ENCODE data around the gene PDE7B.
A peak's percentile ranks its signal among the peaks of the same experiment; 100 is the strongest.

Gene PDE7B

DNA sequence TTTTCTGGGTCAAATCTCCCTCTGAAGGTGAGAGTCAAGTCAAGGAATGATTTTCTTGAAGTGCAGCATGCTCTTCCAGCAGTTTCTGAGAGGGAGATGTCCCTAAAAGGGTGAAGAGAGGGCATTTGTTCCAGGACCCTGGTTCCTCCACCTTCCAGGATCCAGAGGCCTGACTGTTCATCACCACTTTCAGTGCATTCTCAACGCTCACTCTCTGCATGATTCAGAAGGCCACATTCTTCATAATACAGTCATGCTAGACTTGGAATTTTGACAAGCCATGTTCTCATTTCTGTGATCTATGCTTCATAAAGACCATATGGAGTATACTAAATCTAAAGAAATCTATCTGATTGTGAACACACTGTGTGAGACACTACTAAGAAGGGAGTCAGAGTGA, 85.1 kb downstream of the PDE7B start:
- DNase-seq (ENCODE audit: low spot score): no peak

DNA sequence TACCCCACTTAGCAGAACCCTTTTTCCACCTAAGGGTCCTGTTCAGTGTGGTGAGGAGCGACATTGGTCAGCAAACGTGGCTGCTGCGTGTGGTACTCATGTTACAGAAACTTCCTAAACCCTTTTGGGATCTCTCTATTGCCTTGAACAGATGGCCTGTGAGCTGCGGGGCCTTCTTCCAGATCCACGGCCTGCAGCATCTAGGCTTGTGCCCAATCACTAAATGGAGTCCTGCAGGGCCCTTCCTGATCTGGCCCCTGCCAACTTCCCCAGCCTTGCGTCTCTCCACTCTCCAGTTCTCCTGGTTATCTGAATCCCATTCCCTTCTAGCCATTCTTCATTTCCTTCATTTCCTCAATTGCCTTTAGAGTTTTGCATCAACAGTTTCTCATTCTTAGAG, 85.6 kb downstream of the PDE7B start:
- DNase-seq (ENCODE audit: low spot score): no peak

DNA sequence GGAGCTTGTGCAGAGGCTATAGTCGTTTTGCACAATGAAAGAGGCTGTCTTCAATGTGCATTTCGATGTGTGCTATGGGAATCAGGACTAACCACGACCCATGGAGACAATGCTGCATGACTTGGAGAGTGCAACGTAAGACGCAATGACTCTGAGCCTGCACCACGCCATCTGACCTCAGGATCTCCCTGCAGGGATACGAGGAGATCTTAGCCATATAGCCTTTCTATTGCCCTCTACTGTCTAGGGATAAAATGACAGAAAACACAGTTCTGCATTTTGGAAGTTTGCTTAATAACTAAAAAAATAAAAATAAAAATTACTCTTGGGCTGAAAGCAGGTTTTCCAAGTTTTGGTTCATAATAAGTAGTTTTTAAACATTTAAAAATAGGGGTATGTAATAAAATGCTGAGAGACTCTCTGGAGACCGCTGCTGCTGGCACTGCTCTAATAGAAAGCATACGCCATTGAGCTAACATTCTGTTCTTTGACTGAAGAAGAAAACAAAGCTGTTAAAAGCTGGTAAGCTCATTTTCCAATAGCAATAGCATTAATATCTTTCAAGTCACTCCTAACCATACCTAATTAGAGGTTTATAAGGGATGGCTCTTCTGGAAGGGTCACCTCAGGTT, 87.2 kb downstream of the PDE7B start:
- DNase-seq (ENCODE audit: low spot score): peak; percentile 46

DNA sequence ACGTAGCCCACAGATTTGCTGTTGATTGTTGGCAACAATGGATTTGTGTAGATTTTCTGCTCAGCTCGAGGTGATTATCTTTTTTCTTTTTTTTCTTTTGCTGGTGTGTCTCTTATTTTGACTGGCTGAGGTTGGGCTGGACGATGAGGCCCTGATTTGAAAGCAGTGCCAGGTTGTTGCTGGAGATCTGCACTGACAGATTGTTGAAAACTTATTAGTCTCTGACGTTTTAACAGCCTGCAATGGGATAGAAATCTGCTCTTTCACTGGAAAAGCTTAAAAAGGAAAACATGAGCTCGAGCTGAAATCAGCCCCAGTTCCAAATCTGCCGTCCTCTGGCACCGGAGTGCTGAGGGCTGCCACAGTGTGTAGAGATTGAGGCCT, 87.7 kb downstream of the PDE7B start:
- peak; percentile 25 for DNase-seq (ENCODE audit: low spot score)

DNA sequence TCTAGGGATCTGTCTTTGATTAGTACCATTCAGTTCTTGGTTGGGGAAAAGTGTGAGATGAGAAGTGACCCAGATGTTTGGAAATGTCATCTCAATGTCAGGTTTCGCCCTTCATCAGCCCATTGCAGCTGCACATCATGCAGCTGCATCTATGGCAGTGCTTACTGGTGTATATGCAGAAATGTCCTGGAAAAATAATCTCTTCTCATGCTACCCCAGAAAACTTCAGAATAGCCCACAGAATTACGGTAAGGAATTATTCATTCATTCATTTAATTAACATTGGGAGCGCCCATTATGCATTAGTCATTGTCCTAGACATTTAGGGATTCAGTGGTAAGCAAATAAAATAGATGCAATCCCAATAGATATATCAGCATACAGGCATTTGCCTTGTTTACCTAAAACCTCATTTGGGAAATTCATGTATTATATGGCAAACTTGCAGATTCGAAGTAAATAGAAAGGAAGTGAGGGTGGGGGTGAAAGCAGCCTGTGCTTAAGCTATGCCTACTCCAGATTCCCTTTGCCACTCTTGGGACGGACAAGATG, 89.2 kb downstream of the PDE7B start:
- DNase-seq (ENCODE audit: low spot score): no peak

DNA sequence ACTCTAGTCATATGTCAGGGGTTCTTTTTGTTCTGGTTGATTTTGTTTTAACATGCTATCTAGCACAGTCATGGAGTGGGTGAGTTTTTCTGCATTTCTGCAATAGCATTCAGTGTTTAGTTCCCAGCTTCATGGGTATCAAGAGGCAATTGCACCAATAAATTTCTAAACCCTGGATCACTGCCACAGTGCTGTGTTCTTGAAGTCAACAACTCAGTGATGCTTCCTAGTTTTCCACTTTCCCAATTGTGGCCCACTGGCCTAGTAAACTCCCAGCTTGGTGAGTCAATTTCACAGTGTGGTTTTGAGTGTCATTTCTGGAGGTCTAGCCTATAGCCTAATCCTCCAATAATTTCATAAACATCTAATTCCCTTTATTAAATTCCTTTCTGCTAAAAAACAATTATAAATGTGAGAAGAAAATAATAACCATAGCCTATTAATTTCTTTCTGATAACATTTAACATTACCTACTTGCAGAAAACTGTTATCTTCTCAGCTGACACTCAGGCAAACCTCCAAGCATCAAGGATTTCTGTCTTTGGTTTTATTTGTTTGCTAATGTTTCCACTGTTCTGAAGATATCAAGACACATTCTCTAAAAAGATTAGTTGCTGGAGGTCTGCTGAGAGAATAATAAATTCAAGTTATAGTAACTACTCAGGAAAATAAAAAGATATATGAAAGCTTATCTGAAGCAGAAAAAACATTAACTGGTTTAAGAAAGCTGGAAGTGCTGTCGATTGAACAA, 89.9 kb downstream of the PDE7B start:
- no peak for DNase-seq (ENCODE audit: low spot score)

DNA sequence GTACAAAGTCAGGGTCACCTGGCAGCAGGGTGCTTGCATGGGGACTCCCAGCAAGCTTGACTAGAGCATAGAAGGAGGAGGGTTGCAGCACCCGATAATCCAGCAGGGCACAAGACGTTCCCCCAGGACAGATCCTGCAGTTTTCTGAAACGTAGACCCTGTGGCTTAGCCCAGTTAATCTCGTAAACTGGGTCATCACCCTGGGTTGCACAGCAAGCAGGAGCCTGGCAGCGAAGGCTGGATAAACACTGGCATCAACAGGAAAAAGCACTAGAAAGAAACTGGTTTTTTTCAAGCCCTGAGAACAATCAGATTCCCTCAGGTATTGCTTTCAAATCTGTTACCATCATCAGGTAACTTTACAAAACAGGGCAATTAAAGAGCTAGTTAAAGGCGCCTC, 92.6 kb downstream of the PDE7B start:
- no peak for DNase-seq (ENCODE audit: low spot score)

DNA sequence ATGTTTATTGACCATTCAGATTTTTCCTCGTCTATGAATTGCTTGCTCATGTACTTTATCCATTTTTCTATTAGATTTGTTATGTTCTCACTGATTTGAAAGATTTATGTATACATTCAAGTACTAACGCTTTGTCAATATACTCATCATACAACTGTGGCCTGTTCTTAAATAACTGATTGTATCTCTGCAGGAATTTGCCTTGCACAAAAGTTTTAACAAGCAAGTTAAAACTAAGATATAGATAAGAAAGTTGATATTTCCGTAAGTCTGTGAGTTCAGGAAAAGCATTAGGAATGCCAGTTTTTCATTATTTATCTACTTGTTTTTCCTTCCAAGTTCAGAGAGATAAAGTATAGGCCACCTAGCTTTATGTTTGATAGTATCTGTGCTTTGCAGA, 95.2 kb downstream of the PDE7B start:
- DNase-seq (ENCODE audit: low spot score): no peak

DNA sequence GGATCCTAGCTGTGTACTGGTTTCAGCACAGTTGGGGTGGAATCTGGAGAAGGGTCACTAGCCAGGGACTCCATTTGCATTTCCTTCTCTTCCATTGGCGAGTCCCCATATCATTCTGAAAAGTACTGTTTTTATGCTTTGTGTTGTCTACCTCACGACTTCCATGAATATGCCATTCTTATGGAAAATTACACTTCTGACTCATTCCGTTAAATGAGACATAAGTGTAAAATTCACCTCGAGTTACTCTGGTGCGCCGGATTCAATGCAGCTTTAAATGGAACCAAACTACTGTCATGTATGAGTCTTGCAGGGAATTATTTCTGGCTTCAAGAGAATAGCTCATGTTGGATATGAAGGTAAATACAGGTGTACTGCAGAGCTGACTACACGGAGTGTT, 99.2 kb downstream of the PDE7B start:
- no peak for DNase-seq (ENCODE audit: low spot score)

DNA sequence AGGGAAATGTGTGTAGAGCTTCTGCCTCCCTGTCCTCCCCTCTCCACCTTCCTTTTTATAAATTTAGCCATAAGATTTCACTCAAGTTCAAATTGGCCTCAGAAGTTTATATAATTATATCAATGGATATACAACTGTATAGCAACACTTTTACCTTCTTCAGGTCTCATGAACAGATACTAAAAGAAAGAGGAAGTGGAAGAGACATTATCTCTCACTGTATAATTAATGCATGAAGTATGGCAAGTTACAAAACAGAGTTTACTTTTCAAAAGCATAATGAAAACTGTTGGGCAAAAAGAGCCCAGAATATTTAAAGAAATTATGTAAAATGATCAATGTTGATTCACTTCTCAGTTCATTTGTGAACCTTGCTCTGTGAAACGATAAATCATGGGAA, 99.7 kb downstream of the PDE7B start:
- no peak for DNase-seq (ENCODE audit: low spot score)

DNA sequence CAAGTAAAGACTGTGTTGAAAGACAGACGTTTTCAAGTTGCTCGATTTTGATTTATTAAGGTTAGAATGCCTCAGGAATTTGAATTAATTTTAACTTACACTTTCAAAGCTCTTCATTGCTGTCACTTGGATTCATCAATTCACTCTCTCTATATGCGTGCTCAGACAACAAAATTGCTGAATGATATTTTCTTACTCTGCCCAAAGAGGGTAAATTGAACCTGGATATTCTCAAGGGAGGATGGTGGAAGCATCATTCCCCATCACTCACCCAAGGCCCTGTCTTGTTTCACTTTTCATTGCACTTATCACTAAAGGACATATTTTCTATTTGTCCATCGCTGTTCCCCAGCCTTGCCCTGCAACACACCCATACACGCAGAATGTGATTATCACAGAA, 102.3 kb downstream of the PDE7B start:
- DNase-seq (ENCODE audit: low spot score): no peak

DNA sequence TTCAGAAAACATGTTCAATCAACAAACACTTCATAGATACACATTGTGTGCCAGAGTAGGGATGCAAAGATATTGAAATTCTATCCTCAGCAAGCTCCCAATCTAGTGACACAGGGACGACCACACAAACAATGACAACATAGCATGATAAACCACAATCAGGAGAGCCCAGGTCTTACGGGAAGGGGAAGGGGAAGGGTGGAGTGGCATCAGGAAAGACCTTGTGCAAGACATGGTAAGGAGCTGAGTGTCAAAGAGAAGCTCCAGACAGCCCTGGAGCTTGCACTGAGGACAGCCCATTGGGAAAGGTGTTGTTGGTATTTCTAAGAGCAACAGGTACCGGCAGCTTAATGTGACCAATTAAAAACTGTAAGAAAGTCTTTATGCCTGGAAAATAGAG, 103.6 kb downstream of the PDE7B start:
- DNase-seq (ENCODE audit: low spot score): no peak

DNA sequence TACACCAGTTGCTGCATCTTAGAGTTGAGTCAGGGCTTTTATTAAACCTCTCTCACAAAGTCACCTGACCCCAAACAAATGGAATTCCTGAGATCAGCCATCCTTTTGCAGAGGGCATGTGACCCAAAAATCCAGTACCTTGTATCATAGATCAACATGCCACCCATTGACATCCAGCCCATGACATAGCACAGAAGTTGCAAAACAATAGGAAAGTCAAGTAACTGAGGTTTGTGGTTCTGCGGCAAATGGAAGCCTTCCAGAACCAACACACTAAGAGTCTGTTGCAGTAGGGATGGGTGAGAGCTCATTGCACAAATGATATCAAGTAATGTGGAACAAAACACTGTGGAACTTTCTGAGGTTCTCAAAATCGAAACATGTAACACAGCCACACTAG, 111.2 kb downstream of the PDE7B start:
- no peak for DNase-seq (ENCODE audit: low spot score)

DNA sequence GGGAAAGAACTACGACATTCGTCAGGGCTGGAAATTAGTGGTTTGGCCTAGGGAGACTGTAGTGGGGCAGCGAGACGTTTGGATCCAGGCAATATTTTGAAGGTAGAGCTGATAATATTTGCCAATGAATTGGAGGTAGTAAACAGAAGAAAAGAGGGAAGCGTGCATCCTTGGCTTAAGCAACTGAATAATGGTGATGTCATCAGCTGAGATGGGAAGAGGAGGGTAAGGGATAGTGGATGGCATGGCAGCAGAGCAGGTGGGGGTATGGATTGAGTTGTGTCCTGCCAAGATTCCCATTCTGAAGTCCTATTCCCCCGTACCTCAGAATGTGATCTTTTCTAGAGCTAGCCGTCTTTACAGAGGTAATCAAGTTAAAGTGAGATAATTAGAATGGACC, 119.2 kb downstream of the PDE7B start:
- no peak for DNase-seq (ENCODE audit: low spot score)

DNA sequence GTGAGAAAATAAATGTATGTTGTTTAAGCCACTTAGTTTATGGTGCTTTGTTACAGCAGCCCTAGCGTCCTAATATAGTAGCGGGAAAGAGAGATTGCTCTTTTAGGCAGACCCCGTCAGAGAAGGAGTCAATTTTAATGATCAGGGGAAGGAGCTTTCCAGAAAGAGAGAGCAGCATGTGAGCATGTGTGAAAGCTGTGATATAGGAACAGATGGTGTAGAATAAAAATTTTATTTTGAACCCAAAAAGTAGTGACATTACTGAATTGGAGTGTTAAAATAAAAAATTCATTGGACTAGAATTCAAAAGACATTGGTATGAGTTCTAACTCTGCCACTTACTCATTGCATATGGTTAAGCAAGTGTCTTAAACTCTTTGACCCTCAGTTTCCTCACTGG, 119.8 kb downstream of the PDE7B start:
- no peak for DNase-seq (ENCODE audit: low spot score)

DNA sequence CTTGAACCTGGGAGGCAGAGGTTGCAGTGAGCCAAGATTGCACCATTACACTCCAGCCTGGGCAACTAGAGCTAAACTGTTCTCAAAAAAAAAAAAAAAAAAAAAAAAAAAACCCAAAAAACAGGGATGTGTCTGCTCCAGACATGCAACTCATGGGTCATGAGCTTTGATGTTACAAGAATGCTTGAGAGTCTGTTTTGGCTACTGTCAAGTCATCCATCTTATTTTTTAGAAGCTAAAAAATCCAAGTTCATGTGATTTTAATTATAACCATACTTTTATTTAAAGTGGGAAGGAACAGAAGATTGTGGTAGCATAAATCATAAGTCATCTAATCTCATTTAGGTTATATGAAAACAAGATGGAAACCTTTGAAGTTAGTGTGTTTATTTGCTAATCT, 120.6 kb downstream of the PDE7B start:
- no peak for DNase-seq (ENCODE audit: low spot score)

DNA sequence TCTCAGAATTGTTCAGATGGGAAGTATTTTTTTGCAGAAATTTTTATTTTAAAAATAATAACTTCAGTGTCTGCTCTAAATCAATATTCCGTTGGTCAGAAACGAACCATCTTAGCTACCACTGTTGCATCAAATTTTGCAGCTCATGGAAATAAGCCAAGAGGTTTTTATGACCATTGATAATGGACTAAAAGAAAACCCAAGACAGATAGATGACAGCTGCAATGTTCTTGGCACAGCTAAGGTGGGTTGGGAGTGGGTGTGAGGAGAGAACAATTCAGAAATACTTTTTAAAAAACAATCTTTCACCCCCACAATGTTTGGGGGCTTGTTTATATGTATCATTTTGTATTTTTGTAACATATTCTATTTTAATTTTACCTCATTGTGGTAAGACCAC, 121.1 kb downstream of the PDE7B start:
- DNase-seq (ENCODE audit: low spot score): no peak

DNA sequence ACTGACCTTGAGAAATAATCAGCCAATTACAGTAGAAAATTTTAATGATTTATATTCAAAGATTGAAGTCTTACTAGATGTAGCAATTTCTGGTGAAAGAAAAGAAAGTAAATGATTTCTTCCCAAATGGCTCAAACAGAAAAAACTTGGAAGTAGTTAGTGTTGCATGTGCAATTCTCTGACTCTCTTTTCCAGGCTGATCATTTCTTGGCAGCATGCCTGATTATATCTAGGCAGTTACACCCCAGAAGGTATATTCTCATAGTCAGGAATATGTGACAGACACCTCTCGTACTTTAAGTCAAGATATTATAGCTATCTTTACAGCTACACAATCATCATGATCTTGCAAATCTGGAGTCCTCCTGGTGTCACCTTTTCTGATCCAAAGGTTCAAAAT, 122.9 kb downstream of the PDE7B start:
- DNase-seq (ENCODE audit: low spot score): no peak

DNA sequence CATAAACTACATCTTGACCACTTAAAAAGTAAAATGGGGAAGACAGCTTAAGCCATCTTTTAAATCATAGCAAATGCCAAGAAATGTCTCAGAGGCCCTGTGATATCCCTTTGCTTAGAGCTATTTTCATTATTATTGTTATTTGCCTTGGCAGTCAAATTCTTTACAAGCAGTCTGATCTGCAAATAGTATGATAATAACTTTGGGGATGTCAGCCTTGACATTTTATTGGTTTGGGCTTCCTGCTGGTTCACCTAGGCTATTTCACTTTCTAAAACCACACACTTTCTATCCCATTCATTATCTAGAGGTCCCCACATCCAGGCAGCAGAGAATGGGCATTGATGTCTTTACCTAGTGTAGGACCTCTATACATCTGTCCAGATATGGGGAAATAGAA, 125.1 kb downstream of the PDE7B start:
- no peak for DNase-seq (ENCODE audit: low spot score)

DNA sequence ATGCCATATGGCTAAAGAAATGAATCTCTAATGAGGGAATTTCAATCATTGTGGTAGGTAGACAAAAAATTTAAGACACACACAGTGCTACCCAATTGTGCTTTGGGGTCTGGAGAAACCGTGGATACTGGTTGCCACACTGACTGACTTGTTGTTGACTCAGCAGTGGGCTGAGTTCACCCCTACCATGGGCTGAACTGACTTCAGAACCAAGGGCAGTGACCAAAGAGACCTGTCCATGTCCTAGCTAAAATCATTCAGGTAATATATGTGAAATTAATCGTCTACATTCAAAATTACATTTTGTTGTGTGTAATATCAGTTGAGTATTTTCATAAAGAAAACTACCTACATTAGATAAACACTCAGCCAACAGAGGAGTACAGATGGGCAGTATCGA, 131.6 kb downstream of the PDE7B start:
- no peak for DNase-seq (ENCODE audit: low spot score)

DNA sequence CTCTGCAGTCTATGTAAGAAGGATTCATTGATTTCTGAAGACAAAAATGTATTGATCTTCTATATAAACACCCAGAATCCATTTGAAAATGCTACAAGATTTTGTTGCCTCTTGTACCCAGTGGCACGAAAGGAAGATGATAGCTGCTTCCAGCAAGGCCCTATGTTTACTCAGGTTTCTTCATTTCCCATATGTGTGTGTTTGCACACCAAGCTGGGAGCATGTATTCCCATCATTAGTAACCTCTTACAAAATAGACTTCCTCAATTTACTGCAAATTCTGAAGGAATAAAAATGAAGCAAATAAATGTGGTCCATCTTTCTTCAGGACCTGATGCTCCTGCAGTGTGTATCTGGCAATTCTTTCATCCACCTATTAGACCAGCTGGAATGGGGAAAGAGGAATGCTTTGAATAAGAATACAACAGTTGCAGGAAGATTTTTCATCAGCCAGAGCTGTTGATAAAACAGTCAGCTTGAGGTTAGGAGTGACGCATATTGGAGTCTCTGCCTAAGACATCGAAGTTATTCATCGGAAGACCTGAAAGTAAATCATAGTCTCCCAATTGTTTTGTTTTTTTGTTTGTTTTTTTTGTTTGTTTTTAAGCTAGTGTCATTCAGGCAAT, 132.3 kb downstream of the PDE7B start:
- no peak for DNase-seq (ENCODE audit: low spot score)

DNA sequence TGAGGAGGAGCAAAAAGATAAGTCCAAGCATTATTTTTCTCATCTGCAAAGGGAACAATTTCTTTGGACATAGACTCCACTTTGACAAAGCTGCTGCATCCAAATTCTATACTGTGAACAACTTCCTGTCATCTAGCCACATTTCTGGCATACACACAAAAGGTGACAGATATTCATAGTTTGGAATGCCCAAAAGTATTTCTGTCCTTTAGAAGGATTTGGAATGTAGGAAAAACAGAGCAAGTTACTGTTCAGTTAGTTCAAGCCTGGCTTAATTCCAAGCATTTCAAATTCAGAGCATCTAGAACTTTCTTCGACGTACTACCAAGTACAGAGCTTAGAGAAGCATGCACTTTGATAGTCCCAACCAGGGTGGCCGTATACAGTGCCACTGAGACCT, 134.0 kb downstream of the PDE7B start:
- DNase-seq (ENCODE audit: low spot score): no peak

DNA sequence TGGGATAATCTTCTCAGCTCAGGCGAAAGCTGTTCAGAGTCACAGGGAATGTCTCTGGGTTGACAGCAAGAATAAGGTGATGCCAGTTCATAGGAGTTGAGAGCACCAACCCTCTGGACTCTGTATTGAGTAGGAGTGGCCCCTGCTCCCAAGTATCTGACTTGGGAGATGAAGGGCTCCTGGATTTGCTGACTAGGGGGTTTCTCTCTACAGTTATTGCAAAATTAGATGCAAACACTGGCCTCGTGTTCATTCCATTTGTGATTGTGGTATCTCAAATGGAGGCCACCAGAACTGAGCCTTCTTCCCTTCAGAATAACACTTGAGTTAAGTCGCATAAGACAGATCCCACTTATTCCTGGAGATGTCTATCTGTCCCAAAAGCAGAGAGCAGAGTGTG, 135.7 kb downstream of the PDE7B start:
- no peak for DNase-seq (ENCODE audit: low spot score)

DNA sequence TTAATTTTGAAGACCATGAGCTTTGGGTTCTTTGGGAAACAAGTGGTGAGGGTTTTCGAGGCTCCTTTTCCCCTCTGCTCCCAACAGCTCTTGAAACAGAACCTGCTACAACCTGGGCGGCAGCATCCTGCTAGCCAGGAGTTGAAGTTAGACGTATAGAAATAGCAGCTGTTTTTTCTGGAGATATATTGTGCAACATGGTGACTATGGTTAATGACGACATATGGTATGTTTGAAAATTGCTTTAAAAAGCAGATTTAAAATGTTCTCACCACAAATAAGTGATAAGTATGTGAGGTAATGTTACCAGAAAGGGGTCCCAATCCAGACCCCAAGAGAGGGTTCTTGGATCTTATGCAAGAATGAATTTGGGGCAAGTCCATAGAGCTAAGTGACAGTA, 138.9 kb downstream of the PDE7B start:
- no peak for DNase-seq (ENCODE audit: low spot score)
